ENCODE data around the gene LPP.

DNA sequence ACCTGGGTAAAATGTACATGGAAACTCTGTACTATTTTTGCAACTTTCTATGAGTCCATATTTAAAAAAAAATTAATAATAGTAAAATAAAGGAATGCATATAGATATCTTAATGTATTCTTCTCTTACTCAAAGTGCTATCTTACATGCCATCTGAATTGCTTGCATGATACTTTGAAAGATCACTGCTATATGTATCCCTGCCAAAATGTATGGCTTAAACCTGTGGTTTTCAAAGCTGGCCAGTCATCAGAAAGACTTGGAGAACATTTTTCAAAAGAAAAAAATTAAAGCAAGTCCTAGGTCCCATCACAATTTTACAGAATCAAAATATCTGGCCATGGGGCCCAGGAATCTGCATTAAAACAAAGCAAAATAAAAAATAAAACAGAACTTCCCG, 262.1 kb downstream of the LPP start:
- TF ChIP-seq, protein P1, sequence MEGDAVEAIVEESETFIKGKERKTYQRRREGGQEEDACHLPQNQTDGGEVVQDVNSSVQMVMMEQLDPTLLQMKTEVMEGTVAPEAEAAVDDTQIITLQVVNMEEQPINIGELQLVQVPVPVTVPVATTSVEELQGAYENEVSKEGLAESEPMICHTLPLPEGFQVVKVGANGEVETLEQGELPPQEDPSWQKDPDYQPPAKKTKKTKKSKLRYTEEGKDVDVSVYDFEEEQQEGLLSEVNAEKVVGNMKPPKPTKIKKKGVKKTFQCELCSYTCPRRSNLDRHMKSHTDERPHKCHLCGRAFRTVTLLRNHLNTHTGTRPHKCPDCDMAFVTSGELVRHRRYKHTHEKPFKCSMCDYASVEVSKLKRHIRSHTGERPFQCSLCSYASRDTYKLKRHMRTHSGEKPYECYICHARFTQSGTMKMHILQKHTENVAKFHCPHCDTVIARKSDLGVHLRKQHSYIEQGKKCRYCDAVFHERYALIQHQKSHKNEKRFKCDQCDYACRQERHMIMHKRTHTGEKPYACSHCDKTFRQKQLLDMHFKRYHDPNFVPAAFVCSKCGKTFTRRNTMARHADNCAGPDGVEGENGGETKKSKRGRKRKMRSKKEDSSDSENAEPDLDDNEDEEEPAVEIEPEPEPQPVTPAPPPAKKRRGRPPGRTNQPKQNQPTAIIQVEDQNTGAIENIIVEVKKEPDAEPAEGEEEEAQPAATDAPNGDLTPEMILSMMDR (IDR thresholded peaks at IDR 0.05): no peak
- TF ChIP-seq POLR2A (IDR thresholded peaks at IDR 0.05): no peak

Measured in Peyer's patch (tissue), 4 donors.